LNCAP (cell line): ENCODE measurements around the gene MUC5B.

Source experiments
- TF ChIP-seq, protein P1 (sequence below): fragments of 450-650 bp; IDR thresholded peaks from 2 replicates; pipeline ENCODE4 v1.5.1; 2017; ENCODE audit warnings: mild to moderate bottlenecking

Gene MUC5B

DNA sequence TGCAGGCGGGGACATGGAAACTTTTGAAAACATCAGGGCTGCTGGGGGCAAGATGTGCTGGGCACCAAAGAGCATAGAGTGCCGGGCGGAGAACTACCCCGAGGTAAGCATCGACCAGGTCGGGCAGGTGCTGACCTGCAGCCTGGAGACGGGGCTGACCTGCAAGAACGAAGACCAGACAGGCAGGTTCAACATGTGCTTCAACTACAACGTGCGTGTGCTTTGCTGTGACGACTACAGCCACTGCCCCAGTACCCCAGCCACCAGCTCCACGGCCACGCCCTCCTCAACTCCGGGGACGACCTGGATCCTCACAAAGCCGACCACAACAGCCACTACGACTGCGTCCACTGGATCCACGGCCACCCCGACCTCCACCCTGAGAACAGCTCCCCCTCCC lies 19.4 kb downstream of the MUC5B start:
- TF ChIP-seq, protein P1, sequence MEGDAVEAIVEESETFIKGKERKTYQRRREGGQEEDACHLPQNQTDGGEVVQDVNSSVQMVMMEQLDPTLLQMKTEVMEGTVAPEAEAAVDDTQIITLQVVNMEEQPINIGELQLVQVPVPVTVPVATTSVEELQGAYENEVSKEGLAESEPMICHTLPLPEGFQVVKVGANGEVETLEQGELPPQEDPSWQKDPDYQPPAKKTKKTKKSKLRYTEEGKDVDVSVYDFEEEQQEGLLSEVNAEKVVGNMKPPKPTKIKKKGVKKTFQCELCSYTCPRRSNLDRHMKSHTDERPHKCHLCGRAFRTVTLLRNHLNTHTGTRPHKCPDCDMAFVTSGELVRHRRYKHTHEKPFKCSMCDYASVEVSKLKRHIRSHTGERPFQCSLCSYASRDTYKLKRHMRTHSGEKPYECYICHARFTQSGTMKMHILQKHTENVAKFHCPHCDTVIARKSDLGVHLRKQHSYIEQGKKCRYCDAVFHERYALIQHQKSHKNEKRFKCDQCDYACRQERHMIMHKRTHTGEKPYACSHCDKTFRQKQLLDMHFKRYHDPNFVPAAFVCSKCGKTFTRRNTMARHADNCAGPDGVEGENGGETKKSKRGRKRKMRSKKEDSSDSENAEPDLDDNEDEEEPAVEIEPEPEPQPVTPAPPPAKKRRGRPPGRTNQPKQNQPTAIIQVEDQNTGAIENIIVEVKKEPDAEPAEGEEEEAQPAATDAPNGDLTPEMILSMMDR, result no peak

DNA sequence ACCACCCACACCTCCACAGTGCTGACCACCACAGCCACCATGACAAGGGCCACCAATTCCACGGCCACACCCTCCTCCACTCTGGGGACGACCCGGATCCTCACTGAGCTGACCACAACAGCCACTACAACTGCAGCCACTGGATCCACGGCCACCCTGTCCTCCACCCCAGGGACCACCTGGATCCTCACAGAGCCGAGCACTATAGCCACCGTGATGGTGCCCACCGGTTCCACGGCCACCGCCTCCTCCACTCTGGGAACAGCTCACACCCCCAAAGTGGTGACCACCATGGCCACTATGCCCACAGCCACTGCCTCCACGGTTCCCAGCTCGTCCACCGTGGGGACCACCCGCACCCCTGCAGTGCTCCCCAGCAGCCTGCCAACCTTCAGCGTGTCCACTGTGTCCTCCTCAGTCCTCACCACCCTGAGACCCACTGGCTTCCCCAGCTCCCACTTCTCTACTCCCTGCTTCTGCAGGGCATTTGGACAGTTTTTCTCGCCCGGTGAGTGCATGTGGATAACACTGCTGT lies 28.4 kb downstream of the MUC5B start:
- TF ChIP-seq, protein P1, result no peak

DNA sequence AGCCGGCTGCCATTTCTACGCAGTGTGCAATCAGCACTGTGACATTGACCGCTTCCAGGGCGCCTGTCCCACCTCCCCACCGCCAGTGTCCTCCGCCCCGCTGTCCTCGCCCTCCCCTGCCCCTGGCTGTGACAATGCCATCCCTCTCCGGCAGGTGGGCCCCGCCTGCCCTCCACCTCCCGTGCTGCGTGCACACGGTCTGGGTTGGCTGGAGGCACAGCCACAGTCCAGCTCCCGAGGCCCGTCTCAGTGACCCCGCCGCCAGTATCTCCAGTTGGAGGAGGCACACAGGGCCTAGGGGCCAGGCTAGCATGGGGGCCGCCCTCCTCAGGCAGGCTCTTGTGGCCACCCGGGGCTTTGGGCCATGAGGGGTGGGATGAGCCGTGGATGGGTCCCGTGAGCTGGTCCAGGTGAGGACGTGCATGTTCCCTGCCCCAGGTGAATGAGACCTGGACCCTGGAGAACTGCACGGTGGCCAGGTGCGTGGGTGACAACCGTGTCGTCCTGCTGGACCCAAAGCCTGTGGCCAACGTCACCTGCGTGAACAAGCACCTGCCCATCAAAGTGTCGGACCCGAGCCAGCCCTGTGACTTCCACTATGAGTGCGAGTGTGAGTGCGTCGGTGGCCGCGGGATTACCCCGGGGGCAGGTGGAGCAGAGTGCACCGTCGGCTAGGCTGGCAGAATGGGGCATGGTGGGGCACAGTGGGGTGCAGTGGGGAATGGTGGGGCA lies 29.7 kb downstream of the MUC5B start:
- TF ChIP-seq, protein P1, result no peak

DNA sequence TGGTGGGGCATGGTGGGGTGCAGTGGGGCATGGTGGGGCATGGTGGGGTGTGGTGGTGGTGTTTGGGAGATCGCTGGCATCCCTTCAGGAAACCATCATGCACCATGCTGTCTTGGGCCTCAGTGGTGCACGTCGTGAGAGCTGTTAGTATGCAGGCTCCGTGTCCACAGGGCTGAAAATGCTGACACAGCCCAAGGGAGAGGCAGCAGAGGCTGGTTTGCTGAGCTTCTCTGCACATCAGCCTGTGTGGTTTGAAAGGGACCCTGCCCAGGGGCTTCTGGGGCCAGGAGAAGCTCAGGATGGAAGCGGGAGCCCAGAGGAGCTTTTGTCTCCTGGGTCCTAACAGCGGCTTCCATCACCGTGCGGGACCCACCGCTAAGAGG lies 30.2 kb downstream of the MUC5B start:
- TF ChIP-seq, protein P1, result no peak

DNA sequence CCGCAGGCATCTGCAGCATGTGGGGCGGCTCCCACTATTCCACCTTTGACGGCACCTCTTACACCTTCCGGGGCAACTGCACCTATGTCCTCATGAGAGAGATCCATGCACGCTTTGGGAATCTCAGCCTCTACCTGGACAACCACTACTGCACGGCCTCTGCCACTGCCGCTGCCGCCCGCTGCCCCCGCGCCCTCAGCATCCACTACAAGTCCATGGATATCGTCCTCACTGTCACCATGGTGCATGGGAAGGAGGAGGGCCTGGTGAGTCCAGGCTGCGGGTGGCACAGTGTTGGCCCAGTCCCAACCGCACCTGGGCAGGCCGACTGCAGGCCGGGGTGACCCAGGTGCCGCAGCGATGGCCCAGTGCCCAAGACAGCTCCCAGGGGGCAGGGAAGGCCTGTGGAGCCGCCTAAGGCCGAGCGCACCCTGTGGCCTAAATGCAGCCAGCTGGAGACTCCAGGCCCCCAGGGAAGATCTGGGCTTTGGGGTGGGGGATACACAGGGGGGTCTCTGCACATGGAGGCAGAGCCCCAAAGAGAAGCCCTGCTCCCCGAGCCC lies 31.3 kb downstream of the MUC5B start:
- TF ChIP-seq, protein P1, result no peak

DNA sequence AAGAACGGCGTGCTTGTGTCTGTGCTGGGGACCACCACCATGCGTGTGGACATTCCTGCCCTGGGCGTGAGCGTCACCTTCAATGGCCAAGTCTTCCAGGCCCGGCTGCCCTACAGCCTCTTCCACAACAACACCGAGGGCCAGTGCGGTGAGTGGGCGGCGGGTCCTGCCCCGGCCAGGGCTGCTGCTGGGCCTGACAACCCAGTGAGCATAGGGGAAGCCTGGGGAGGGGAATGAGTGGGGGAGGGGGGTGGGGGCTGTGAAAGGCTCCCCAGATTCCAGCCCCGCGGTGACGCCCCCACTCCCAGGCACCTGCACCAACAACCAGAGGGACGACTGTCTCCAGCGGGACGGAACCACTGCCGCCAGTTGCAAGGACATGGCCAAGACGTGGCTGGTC lies 31.9 kb downstream of the MUC5B start:
- TF ChIP-seq, protein P1, result no peak

DNA sequence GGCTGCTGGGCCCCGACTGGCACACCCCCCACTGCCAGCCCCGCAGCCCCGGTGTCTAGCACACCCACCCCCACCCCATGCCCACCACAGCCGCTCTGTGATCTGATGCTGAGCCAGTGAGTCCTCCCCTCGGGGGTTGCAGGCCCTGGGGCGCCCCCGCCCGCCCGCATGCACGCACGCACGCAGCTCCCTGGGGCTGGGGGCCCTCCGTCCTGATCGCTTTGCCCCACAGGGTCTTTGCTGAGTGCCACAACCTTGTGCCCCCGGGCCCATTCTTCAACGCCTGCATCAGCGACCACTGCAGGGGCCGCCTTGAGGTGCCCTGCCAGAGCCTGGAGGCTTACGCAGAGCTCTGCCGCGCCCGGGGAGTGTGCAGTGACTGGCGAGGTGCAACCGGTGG lies 32.3 kb downstream of the MUC5B start:
- TF ChIP-seq, protein P1, result no peak
